AG09319 (cell line): Measurements from ENCODE around the gene COA3.

Experiments used
- DNase-seq: peaks from one replicate; pipeline ENCODE4 v3.0.0-alpha.2; 2010; ENCODE audit warnings: low read depth; ENCODE audit errors: extremely low read depth
- TF ChIP-seq, protein P1 (sequence below): IDR thresholded peaks from 2 replicates; pipeline ENCODE4 v1.5.1; 2011; ENCODE audit warnings: low read depth, mild to moderate bottlenecking, inconsistent platforms, low read length, moderate library complexity

The COA3 gene

DNA sequence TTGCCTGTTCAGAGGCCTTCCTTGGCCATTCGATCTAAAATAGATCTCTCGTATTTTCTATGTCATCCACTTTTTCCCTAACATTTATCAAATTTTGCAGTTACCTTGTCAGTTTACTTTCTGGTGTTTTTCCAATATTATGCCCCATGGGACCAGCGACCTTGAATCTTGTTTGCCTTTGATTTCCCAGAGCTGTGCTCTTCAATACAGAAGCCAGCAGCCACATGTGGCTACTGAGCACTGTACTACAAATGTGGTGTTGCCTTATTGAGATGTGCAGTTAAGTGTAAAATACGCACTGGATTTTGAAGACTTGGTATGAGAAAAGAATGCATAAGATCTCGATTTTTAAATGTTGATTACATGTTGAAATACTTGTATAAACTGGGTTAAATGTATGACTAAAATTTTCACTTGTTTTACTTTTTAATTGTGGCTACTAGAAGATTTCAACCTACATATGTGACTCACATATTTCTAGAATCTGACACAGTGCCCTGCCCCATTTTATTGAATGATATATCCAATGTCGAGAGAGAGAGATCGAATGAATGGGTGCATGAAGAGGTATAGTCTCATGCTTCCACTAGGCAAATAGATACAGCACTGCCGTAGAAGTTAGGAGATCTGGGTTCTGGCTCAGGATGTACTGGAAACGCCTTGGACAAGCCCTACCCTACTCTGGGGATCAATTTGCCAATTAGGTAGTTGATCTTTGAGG, 33.9 kb upstream of the COA3 start:
- DNase-seq: no peak
- TF ChIP-seq, protein P1, sequence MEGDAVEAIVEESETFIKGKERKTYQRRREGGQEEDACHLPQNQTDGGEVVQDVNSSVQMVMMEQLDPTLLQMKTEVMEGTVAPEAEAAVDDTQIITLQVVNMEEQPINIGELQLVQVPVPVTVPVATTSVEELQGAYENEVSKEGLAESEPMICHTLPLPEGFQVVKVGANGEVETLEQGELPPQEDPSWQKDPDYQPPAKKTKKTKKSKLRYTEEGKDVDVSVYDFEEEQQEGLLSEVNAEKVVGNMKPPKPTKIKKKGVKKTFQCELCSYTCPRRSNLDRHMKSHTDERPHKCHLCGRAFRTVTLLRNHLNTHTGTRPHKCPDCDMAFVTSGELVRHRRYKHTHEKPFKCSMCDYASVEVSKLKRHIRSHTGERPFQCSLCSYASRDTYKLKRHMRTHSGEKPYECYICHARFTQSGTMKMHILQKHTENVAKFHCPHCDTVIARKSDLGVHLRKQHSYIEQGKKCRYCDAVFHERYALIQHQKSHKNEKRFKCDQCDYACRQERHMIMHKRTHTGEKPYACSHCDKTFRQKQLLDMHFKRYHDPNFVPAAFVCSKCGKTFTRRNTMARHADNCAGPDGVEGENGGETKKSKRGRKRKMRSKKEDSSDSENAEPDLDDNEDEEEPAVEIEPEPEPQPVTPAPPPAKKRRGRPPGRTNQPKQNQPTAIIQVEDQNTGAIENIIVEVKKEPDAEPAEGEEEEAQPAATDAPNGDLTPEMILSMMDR: no peak

- TF ChIP-seq, protein P1: no peak
- no peak for DNase-seq
Measured at GRCh38 chr17:42830971-42831370, 32.5 kb upstream of the COA3 start.

DNA sequence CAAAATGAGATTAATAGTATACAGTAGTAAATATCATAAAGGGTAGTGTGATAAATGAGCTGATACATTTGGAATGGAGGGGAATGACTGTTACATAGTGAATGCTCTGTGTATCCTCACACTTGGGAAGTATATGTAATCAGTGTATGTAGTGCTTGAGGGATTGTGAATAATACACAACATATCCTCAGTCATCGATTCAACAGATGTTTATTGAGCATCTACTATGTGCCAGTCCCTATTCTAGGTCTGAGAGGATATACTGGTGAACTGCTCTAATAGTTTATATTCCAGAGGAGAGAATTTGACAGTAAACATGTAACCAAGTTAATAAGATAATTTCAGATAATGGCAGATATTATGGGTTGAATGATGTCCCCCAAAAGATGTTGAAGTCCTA, 29.0 kb upstream of the COA3 start:
- no peak for DNase-seq
- TF ChIP-seq, protein P1: no peak

DNA sequence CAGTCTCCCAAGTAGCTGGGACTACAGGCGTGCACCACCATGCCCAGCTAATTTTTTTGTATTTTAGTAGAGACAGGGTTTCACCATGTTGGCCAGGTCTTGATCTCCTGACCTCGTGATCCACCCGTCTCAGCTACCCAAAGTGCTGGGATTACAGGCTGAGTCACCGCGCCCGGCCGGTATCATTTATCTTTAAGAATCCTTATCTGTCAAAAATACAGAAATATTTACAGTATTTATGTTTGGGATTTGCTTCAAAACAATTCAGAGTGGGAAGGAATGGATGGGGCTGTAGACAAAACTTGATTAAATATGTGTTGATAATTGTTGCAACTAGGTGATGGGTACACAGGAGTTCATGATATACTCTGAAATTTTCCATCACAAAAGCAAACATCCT, 22.7 kb upstream of the COA3 start:
- TF ChIP-seq, protein P1: no peak
- no peak for DNase-seq

DNA sequence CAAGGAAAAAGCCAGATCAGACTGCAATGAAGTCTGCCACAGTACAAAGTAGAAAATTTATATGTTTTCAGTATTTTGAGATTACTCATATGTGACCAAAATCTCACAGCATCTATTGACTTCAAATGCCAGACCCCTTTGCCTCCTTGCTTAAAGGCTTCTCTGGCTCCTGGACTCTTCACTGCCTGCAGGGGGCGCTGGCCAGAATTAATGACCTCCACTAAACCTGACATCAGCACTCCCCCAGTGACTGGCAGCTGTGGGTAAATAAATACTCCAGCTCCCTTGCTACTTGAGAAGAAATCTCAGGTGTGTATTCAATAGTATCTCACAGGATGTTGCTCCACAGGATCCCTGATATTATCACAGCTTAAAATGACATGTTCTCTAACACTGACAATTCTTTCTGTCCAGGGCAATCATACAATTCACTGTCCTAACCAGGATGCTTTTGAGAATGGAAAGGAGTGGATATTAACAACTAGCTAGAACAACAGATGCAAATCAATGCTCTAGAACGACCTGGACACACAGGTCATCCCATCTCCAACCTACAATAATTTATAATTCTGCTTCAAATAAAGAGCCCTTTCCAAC, 21.5 kb upstream of the COA3 start:
- TF ChIP-seq, protein P1: peak; percentile 78
- DNase-seq: no peak

- TF ChIP-seq, protein P1: no peak
- no peak for DNase-seq
Measured at GRCh38 chr17:42818379-42818778, 19.9 kb upstream of the COA3 start.

DNA sequence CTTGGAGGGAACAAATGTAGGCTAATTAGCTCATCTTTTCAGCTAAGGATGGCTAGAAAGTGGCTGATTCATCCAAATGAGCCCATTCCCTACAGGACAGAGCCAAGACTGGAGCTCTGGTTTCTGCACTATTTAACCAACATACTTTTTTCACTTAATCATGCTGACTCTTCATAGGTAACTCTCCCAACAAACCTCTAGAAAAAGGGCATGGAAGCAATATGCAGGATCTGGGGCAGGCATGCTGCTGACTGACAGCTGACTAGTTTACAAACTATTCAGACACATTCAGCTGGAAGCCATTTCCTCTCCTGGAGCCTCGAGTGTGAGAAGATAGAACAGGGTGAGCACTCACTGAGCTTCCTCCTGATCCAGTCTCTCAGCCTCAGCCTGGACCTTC, 19.4 kb upstream of the COA3 start:
- DNase-seq: no peak
- TF ChIP-seq, protein P1: no peak
